Mesenchymal stem cell (in vitro differentiated cells and primary cell): ENCODE data around the gene FEZ2.

ENCODE experiments used
- DNase-seq: peaks from one replicate; pipeline ENCODE4 v3.0.0-alpha.2; 2013
- H2AFZ ChIP-seq: one replicate; pipeline ENCODE4 v1.6.1; 2013; ENCODE audit warnings: low read depth, mild to moderate bottlenecking, control low read depth, inconsistent platforms, low read length, moderate library complexity
- H2AK5ac ChIP-seq: 2 replicates; pipeline ENCODE4 v1.6.1; 2013; ENCODE audit warnings: low read length, moderate library complexity, mild to moderate bottlenecking, inconsistent platforms; ENCODE audit not compliant: severe bottlenecking
- H2BK120ac ChIP-seq: one replicate; pipeline ENCODE4 v1.6.1; 2013; ENCODE audit warnings: low read depth, mild to moderate bottlenecking, inconsistent platforms, low read length, moderate library complexity
- H2BK12ac ChIP-seq, 2 experiments: one replicate each; pipeline ENCODE4 v1.6.1; 2013; ENCODE audit warnings: inconsistent platforms in 2 of 2, low read length in 2 of 2, mild to moderate bottlenecking in 2 of 2, moderate library complexity in 2 of 2, control low read depth in 1 of 2
- H2BK15ac ChIP-seq: one replicate; pipeline ENCODE4 v1.6.1; 2013; ENCODE audit warnings: mild to moderate bottlenecking, low read depth, inconsistent platforms; ENCODE audit not compliant: poor library complexity, severe bottlenecking
- H2BK5ac ChIP-seq: 2 replicates; pipeline ENCODE4 v1.6.1; 2013; ENCODE audit warnings: low read depth, mild to moderate bottlenecking, low read length, control low read depth, inconsistent platforms; ENCODE audit not compliant: poor library complexity, severe bottlenecking
- H3K14ac ChIP-seq, 2 experiments: one replicate each; pipeline ENCODE4 v1.6.1; 2013; ENCODE audit warnings: inconsistent platforms in 2 of 2, low read length in 2 of 2, control low read depth in 1 of 2, mild to moderate bottlenecking in 1 of 2, moderate library complexity in 1 of 2
- H3K18ac ChIP-seq, 2 experiments: one replicate each; pipeline ENCODE4 v1.6.1; 2013; ENCODE audit warnings: inconsistent platforms in 2 of 2, low read length in 2 of 2, control low read depth in 1 of 2, low read depth in 1 of 2, mild to moderate bottlenecking in 1 of 2
- H3K23ac ChIP-seq, 2 experiments: one replicate each; pipeline ENCODE4 v1.6.1; 2013; ENCODE audit warnings: inconsistent platforms in 2 of 2, low read length in 2 of 2, mild to moderate bottlenecking in 2 of 2, moderate library complexity in 2 of 2, control low read depth in 1 of 2
- H3K27ac ChIP-seq: 2 replicates; pipeline ENCODE4 v1.5.1; 2013; ENCODE audit warnings: mild to moderate bottlenecking, moderate library complexity, low read length, control low read depth, inconsistent platforms; ENCODE audit not compliant: poor library complexity, severe bottlenecking
- H3K27me3 ChIP-seq, 2 experiments: 2 replicates each; pipeline versions ENCODE4 v1.6.1 to v1.7.0; 2013; ENCODE audit warnings: low read length in 2 of 2, mild to moderate bottlenecking in 2 of 2, moderate library complexity in 2 of 2, control low read depth in 1 of 2, inconsistent platforms in 1 of 2; ENCODE audit not compliant: control insufficient read depth in 1 of 2, insufficient read depth in 1 of 2
- H3K36me3 ChIP-seq, 2 experiments: 2 replicates each; pipeline versions ENCODE4 v1.6.1 to v1.7.0; 2013; ENCODE audit warnings: low read length in 2 of 2, control low read depth in 1 of 2, inconsistent platforms in 1 of 2, low read depth in 1 of 2, mild to moderate bottlenecking in 1 of 2; ENCODE audit not compliant: insufficient read depth in 2 of 2, control insufficient read depth in 1 of 2
- H3K4ac ChIP-seq, 2 experiments: one replicate each; pipeline ENCODE4 v1.6.1; 2013; ENCODE audit warnings: inconsistent platforms in 2 of 2, low read length in 2 of 2, mild to moderate bottlenecking in 2 of 2, moderate library complexity in 2 of 2, control low read depth in 1 of 2, low read depth in 1 of 2
- H3K4me1 ChIP-seq: 2 replicates; pipeline ENCODE4 v1.6.1; 2013; ENCODE audit warnings: low read depth, low read length, control low read depth; ENCODE audit not compliant: control insufficient read depth, insufficient read depth
- H3K4me2 ChIP-seq: 2 replicates; pipeline ENCODE4 v1.6.1; 2013; ENCODE audit warnings: low read length, mild to moderate bottlenecking, inconsistent platforms; ENCODE audit not compliant: poor library complexity, severe bottlenecking
- H3K4me3 ChIP-seq, 2 experiments: 2 replicates each; pipeline versions ENCODE4 v1.5.1 to v1.7.0; 2013; ENCODE audit warnings: low read length in 2 of 2, mild to moderate bottlenecking in 2 of 2, control low read depth in 1 of 2, low read depth in 1 of 2; ENCODE audit not compliant: insufficient read depth in 1 of 2
- H3K79me1 ChIP-seq: replicated peaks from 2 replicates; pipeline ENCODE4 v1.6.1; 2013; ENCODE audit warnings: mild to moderate bottlenecking, control low read depth, low read length, inconsistent platforms; ENCODE audit not compliant: poor library complexity, severe bottlenecking
- H3K9ac ChIP-seq: 2 replicates; pipeline ENCODE4 v1.7.0; 2013; ENCODE audit warnings: mild to moderate bottlenecking, low read length, moderate library complexity
- H3K9me3 ChIP-seq: 2 replicates; pipeline ENCODE4 v1.7.0; 2013; ENCODE audit warnings: mild to moderate bottlenecking, low read length; ENCODE audit not compliant: control insufficient read depth
- H4K8ac ChIP-seq: one replicate; pipeline ENCODE4 v1.6.1; 2013; ENCODE audit warnings: inconsistent platforms, mild to moderate bottlenecking, low read length, moderate library complexity
- H4K91ac ChIP-seq: one replicate; pipeline ENCODE4 v1.6.1; 2013; ENCODE audit warnings: mild to moderate bottlenecking, low read length, inconsistent platforms
- WGBS: methylation state at CpG from one replicate; pipeline ENCODE4 v1.1.7; 2013; ENCODE audit warnings: mixed read lengths; 5-methylcytosine and 5-hydroxymethylcytosine counted together

Gene FEZ2

DNA sequence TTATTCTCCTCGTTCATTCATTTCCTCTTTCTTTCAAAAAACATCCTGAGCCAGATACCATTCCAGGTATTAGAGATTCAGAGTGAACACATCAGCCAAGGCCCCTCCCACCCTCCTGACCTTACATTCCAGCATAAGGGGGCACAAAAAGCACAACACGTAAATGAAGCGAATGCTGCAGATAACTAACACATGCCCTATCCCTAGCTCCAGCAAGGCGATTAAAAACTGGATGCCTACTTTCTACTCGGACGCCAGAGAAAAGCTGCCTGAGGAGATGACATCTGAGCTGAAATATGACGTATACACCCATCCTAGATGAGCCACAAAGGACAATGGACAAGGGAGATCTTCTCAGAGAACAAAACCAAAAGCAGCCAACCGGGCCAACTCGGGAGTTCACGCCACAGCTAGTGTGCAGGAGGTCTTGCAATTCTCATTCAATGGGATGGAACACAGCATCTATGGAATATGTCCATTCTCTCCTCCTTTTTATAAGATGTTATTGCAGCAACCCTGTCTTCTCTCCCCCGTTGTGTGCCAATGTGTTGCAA lies 33.5 kb downstream of the FEZ2 start:
- no peak overlapping the region for H3K4ac ChIP-seq
- WGBS, result 89% methylated on average over 11 of the region's 11 CpGs
- H3K4me2 ChIP-seq, result no peak overlapping the region
- H3K23ac ChIP-seq, result no peak overlapping the region
- H3K27ac ChIP-seq, result no peak overlapping the region
- no peak for DNase-seq
- H3K18ac ChIP-seq, result no peak overlapping the region
- peaks cover 27% of the 10 kb centered on the region for H3K79me1 ChIP-seq
- H3K14ac ChIP-seq, result peak overlapping the region in 1 of 2 experiments; percentile 53
- H2BK120ac ChIP-seq, result no peak overlapping the region
- H3K4me3 ChIP-seq, result no peak overlapping the region
- peak overlapping the region; percentile 27 for H2AK5ac ChIP-seq
- H3K27me3 ChIP-seq, result no peaks in the 10 kb centered on the region
- H2BK12ac ChIP-seq, result no peak overlapping the region
- H2BK15ac ChIP-seq, result no peak overlapping the region
- H4K8ac ChIP-seq, result no peak overlapping the region
- H2BK5ac ChIP-seq, result no peak overlapping the region
- peaks cover 6 to 28% of the 10 kb centered on the region in 2 experiments for H3K36me3 ChIP-seq
- H4K91ac ChIP-seq, result no peak overlapping the region
- H3K9me3 ChIP-seq, result no peaks in the 10 kb centered on the region
- no peak overlapping the region for H3K9ac ChIP-seq
- H3K4me1 ChIP-seq, result peaks cover 5% of the 10 kb centered on the region
- H2AFZ ChIP-seq, result no peak overlapping the region

DNA sequence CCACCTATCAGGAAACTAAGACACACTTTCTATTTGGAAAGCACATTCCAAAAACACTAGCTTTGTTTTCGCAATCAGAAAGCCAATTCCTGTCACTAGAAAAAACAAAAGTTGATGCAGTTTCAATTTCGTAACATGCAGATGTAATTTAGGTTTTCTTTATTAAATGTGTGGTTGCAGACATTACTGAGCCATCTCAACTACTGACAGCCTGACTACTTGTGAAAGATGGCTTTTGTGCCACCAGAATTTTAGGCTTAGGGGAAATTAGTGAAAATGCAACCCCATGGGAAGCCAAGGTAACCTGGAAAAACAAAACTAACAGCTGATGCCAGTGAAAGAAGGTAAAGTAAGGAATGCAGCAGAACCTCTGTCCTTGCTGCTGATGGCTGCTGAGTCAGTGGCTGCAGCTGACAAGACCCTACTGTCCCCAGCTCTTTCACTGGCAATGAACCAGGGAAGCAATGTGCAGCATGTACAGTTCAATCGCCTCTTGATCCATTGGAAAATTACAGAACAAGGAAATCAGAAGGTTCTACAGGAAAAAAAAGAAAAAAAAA lies 34.9 kb downstream of the FEZ2 start:
- Histone ChIP-seq H2BK120ac (no peak overlapping the region), H4K91ac (no peak overlapping the region), H3K36me3 (peaks cover 6 to 33% of the 10 kb centered on the region in 2 experiments), H3K9me3 (no peaks in the 10 kb centered on the region), H3K9ac (peak overlapping the region; percentile 87), H4K8ac (no peak overlapping the region), H2BK12ac (peak overlapping the region; percentile 85 to 97), H2BK5ac (no peak overlapping the region), H3K79me1 (peaks cover 30% of the 10 kb centered on the region), H3K23ac (no peak overlapping the region), H3K18ac (peak overlapping the region; percentile 11 to 64), H3K4me3 (peak overlapping the region in 1 of 2 experiments; percentile 61), H3K4me1 (peaks cover 5% of the 10 kb centered on the region), H3K27me3 (no peaks in the 10 kb centered on the region), H3K4ac (no peak overlapping the region), H3K4me2 (no peak overlapping the region), H2AK5ac (no peak overlapping the region), H2BK15ac (no peak overlapping the region), H2AFZ (no peak overlapping the region), H3K14ac (no peak overlapping the region), H3K27ac (peak overlapping the region; percentile 35)
- DNase-seq, result peak; percentile 63
- WGBS, result 29% methylated on average over 2 of the region's 3 CpGs

GRCh38 chr2:36562240-36562639 lies 35.7 kb downstream of the FEZ2 start:
- WGBS, result 17% methylated on average over 1 of the region's 1 CpG
- no peak overlapping the region for H3K14ac ChIP-seq
- H2BK12ac ChIP-seq, result no peak overlapping the region
- H4K91ac ChIP-seq, result no peak overlapping the region
- H3K4me1 ChIP-seq, result peaks cover 5% of the 10 kb centered on the region
- H2BK120ac ChIP-seq, result no peak overlapping the region
- DNase-seq, result peak; percentile 46
- peaks cover 6 to 38% of the 10 kb centered on the region in 2 experiments for H3K36me3 ChIP-seq
- no peak overlapping the region for H2BK5ac ChIP-seq
- no peak overlapping the region for H3K23ac ChIP-seq
- no peak overlapping the region for H2BK15ac ChIP-seq
- H4K8ac ChIP-seq, result no peak overlapping the region
- H3K79me1 ChIP-seq, result peaks cover 30% of the 10 kb centered on the region
- H3K27me3 ChIP-seq, result no peaks in the 10 kb centered on the region
- no peak overlapping the region for H3K18ac ChIP-seq
- H2AK5ac ChIP-seq, result no peak overlapping the region
- H3K9ac ChIP-seq, result peak overlapping the region; percentile 87
- H2AFZ ChIP-seq, result no peak overlapping the region
- no peaks in the 10 kb centered on the region for H3K9me3 ChIP-seq
- H3K4me3 ChIP-seq, result peak overlapping the region in 1 of 2 experiments; percentile 2
- H3K4ac ChIP-seq, result no peak overlapping the region
- H3K4me2 ChIP-seq, result no peak overlapping the region
- H3K27ac ChIP-seq, result peak overlapping the region; percentile 62

DNA sequence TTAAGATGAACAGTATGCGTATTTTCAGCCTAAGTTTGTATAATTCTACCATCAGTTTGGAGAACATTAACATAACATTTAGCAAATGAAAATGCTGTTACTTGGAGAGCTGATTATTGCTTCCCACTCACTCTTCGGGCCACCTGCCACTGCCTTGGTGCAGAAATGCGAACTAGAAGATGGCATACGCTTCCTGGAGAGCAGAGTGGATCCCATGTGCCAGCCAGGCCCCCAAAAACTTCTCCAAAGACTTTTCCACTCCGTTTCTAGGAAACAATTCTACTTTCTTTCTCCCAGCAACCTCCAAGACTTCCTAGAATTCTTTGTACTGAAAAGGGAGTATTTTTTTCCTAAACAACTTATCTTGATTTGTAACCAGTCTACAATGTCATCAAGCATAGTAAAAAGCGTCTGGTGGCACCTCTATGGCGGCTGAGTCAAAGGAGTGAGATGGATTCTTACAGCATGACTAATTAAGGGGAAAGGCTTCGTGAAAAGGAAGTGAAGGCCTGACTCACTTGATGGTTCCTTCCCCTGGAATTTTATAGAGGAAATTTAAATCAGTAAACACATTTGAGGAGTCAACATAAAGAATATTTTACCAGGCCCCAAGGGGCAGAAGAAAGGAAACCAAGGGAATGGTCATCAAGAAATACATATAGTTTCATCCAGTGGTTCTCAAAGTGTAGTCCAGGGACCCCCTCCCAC lies 36.6 kb downstream of the FEZ2 start:
- H2AK5ac ChIP-seq, result peak overlapping the region; percentile 99
- H3K23ac ChIP-seq, result no peak overlapping the region

More for the DNA sequence above, 36.6 kb downstream of the FEZ2 start:
- Histone ChIP-seq H3K9me3 (no peaks in the 10 kb centered on the region), H3K9ac (peak overlapping the region; percentile 87), H2AFZ (no peak overlapping the region), H3K27me3 (no peaks in the 10 kb centered on the region), H3K14ac (no peak overlapping the region), H4K8ac (peak overlapping the region; percentile 52), H3K4me2 (no peak overlapping the region), H3K4me3 (no peak overlapping the region), H4K91ac (peak overlapping the region; percentile 85), H2BK120ac (peak overlapping the region; percentile 76), H3K18ac (peak overlapping the region; percentile 58 to 91), H2BK15ac (peak overlapping the region; percentile 77), H3K4ac (no peak overlapping the region), H2BK5ac (peak overlapping the region; percentile 89), H3K36me3 (peaks cover 6 to 30% of the 10 kb centered on the region in 2 experiments), H3K4me1 (peaks cover 5% of the 10 kb centered on the region), H3K79me1 (peaks cover 25% of the 10 kb centered on the region), H3K27ac (peak overlapping the region; percentile 99), H2BK12ac (peak overlapping the region in 1 of 2 experiments; percentile 84)
- DNase-seq, result peak; percentile 95
- 26% methylated on average over 7 of the region's 8 CpGs for WGBS
